GM13977 (cell line): ENCODE measurements around the gene DPM2.

ENCODE experiments used
- DNase-seq: peaks from one replicate; pipeline ENCODE4 v3.0.0; 2012; ENCODE audit warnings: low spot score
- in situ Hi-C: fragments of 300-500 bp; cut with MboI; formaldehyde crosslinking; loops from one replicate; pipeline ENCODE4 v1.12.0; 2022; ENCODE audit warnings: low sequenced_read_pairs, low pct_unique_long_range_greater_than_20kb, mixed read lengths, inconsistent platforms; ENCODE audit not compliant: unreplicated experiment
- TF ChIP-seq, protein P1 (sequence below): IDR thresholded peaks from 2 replicates; pipeline ENCODE4 v1.5.1; 2012; ENCODE audit warnings: mild to moderate bottlenecking, control low read depth; ENCODE audit not compliant: insufficient read depth; ENCODE audit errors: extremely low read depth, missing control alignments

Gene DPM2

DNA sequence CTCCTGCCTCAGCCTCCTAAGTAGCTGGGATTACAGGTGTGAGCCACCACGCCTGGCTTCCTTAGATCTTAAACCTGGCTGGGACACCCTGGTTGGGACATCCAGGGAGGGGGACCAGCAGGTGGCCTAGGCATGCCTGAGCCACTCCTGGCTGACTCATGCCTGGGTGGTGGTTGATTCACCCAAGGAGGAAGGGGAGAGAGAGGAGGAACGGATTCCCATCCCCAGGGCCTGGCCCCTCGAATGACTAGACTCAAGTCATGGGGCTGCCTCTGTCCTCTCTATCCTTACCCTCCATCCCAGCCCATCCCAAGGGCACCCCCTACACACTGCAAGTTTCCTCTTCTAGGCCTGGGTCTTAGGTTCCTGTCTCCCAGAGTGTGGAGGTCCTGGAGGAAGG, 30.4 kb upstream of the DPM2 start:
- in situ Hi-C loops: no loop called here
- no peak for DNase-seq
- TF ChIP-seq, protein P1, sequence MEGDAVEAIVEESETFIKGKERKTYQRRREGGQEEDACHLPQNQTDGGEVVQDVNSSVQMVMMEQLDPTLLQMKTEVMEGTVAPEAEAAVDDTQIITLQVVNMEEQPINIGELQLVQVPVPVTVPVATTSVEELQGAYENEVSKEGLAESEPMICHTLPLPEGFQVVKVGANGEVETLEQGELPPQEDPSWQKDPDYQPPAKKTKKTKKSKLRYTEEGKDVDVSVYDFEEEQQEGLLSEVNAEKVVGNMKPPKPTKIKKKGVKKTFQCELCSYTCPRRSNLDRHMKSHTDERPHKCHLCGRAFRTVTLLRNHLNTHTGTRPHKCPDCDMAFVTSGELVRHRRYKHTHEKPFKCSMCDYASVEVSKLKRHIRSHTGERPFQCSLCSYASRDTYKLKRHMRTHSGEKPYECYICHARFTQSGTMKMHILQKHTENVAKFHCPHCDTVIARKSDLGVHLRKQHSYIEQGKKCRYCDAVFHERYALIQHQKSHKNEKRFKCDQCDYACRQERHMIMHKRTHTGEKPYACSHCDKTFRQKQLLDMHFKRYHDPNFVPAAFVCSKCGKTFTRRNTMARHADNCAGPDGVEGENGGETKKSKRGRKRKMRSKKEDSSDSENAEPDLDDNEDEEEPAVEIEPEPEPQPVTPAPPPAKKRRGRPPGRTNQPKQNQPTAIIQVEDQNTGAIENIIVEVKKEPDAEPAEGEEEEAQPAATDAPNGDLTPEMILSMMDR: no peak

DNA sequence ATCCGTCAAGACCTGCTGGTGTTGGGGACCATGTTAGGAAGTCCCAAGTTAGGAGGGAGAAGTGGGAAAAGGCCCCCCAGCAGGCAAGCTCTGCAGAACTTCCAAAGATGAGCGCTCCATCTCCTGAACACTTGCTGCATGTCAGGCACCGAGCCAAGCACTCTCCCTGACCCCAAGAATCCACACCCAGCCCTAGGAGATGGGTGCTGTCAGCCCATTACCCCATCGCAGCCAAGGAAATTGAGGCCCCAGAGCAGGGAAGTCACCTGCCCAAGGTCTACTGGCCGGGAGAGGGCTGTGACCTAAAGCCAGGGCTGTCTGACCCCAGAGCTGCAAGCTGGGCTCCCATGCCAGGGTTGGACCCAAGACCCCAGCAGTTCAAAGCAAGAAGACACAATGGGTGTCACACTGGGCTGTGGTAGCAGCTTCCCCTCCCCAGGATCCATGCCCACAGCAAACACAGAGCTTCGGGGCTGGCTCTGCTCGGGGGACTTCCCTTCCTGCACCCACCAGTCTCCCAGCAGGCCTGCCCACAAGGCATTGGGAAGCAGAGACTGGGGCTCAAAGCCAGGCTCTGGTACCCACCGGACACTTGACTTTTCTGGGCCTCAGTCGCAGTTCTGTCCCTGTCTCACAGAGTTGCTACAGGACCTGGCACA, 29.6 kb upstream of the DPM2 start:
- TF ChIP-seq, protein P1: no peak
- DNase-seq: no peak
- in situ Hi-C loops: no loop called here

DNA sequence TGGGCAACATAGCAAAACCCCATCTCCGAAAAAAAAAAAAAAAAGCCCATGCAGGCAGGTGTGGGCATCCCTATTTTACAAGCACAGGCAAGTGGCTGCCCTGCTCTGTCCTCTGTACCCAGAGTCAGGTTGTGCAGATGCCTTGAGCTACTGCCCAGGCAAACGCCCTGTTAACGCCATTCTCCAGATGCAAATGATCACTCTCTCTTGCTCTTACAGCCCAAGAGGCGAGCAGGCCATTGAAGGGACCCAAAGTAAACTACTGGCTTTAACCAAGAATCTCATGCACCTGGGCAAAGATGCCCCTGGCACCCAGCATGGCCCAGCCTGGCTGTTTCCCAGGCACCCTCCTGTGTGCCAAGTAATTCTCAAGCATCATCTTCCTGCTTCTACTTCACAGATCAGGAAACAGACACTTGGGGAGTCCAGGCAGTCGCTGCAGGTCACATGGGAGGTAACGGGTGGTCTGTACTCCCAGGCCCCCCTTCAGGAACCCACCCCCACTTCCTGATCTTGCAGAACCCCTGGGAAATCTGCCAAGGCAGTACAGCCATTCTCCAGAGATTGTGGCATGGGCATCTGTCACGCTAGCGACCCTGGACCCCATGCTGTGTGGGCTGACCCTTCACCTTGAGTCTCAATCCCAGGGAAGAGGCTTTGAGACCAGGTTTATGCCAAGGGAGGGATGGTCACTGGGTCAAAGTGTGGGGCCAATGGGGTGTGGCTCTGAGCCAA, 28.9 kb upstream of the DPM2 start:
- DNase-seq: no peak
- in situ Hi-C loops: no loop called here
- TF ChIP-seq, protein P1: no peak

DNA sequence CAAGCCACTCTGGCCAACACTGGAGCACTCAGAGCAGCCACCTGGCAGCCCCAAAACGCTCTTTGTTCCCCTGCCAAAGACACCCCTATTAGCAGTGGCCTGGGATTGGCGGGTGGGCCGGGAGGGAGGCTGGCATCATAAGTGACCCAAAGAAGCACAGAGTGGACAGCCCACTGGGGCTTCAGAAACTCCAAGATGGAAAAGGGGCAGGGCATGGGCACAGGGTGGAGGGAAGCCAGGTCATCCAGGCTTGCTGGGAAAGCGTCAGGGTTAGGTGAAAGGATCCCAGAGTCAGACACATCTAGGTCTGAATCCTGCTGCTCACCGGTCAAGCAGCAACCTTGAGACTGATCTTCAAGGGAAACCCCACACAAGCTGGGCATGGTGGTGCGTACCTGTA, 28.3 kb upstream of the DPM2 start:
- DNase-seq: no peak
- in situ Hi-C loops: no loop called here
- TF ChIP-seq, protein P1: no peak

DNA sequence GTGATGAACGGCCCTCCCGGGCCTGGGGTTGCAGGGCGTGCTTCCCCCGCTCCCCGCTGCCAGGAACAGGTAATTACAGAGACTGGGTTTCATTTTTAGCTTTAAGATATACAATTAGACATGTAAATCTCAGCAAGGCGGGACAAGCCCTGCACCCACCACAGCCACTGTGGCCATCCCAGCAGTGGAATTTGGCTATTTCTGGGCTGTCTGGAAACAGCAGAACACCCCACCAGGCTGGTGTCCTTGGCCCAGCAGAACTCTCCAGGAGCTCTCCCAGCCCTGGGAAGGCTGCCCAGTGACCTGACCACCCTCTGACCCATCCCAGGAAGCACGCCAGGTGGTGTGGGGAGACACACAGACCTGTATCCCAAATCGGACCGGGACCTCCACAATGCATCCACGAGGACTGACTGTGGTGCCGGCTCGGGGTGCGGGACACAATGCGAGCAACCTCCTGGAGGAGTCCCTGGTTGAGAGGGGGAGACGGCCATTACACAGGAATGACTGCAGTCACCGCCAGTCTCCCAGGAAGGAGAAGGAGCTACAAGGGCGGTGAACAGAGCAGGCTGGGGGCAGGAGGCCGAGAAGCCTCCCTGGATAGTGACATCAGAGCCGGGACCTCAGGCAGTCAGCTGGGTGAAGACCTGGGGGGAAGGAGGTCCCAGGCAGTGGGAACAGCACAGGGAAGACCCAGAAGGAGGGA, 25.9 kb upstream of the DPM2 start:
- DNase-seq: no peak
- in situ Hi-C loops: no loop called here
- TF ChIP-seq, protein P1: no peak

DNA sequence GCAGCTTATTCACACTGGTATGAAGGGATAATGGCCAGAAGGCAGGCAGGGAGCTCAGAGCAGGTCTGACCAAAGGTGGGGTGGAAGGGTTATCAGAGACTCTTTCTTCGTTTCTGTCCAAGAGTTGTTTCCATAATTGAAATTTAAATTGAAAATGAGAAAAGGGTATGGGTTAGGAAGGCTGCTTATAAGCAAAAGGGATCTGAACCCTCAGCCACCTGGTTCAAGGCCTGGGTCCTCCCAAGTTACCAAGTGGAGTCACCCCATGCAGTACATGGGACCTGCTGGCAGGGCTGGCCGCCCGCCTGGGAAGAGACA, 25.3 kb upstream of the DPM2 start:
- TF ChIP-seq, protein P1: no peak
- in situ Hi-C loops: no loop called here
- DNase-seq: no peak
